ENCODE measurements around the gene SLFN13. TPM values are rescaled to one million over a fixed set of nuclear protein-coding genes. Genes with fewer than 3 reads are reported as not detected.
"Not testable (repeated sequence)": the region's sequence is repeated elsewhere in the genome, so short reads cannot be mapped to it uniquely, and the experiment has no call there.

The SLFN13 gene
- total RNA-seq, 1 donor from 2014 or later, result 34.5 TPM

DNA sequence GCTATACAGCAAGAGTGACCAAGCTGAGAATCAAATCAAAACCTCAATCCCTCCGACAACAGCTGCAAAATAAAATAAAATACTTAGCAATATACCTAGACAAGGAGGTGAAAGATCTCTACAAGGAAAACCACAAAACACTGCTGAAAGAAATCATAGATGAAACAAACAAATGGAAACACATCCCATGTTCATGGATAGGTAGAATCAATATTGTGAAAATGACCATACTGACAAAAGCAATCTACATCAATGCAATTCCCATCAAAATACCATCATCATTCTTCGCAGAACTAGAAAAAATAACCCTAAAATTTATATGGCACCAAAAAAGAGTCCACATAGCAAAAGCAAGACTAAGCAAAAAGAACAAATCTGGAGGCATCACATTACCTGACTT, 33.9 kb downstream of the SLFN13 start:
- peaks cover 19% of the 10 kb centered on the region for H3K9me3 Mint-ChIP-seq
- H3K27ac Mint-ChIP-seq; DNase-seq; H3K27me3 Mint-ChIP-seq; H3K4me1 Mint-ChIP-seq; H3K4me3 Mint-ChIP-seq; intact Hi-C loops (cut with micrococcal nuclease): not testable (repeated sequence)
- peaks cover 69% of the 10 kb centered on the region for H3K36me3 Mint-ChIP-seq (ENCODE audit: low read depth)

DNA sequence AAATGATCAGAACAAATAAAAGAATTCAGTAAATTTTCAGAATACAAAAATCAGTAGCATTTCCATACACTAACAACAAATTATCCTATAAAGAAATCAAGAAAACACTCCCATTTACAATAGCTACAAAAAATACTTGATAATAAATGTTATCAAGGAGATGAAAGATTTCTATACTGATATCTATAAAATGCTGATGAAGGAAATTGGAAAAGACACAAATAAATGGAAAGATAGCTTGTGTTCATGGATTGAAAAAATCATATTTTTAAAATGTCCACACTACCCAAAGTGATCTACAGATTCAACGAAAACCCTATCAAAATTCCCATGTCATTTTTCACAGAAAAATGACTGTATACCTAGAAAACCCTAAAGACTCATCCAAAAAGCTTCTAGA, 34.3 kb downstream of the SLFN13 start:
- intact Hi-C loops (cut with micrococcal nuclease), result no loop called here
- H3K27me3 Mint-ChIP-seq, result no peaks in the 10 kb centered on the region
- no peak overlapping the region for H3K27ac Mint-ChIP-seq
- H3K4me1 Mint-ChIP-seq, result peaks cover 5% of the 10 kb centered on the region
- DNase-seq, result no peak
- H3K36me3 Mint-ChIP-seq (ENCODE audit: low read depth), result peaks cover 68% of the 10 kb centered on the region
- no peak overlapping the region for H3K4me3 Mint-ChIP-seq
- peaks cover 19% of the 10 kb centered on the region for H3K9me3 Mint-ChIP-seq

DNA sequence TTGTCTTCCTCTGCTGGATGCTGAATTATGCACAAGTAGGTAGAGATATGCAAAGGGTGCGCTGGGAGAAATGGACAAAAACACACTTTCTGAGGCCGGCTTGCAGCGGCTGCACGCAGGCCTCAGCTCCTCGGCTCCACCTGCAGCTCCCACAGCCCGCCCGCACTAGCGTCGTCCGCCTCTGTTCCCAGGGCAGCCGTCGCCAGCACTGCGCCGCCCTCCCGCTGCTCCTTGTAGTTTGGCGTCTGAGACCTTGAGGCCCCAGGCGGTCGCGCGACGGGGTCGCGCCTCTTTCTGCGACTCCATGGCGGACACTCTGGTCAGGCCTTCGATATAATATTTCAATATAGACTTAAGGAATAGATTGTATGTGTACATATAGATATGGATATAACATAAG, 41.0 kb downstream of the SLFN13 start:
- Mint-ChIP-seq H3K36me3 (ENCODE audit: low read depth) (peaks cover 45% of the 10 kb centered on the region), H3K9me3 (no peaks in the 10 kb centered on the region), H3K4me3 (no peak overlapping the region), H3K27ac (no peak overlapping the region), H3K27me3 (no peaks in the 10 kb centered on the region), H3K4me1 (peaks cover 4% of the 10 kb centered on the region)
- no peak for DNase-seq
- intact Hi-C loops (cut with micrococcal nuclease), result no loop called here

DNA sequence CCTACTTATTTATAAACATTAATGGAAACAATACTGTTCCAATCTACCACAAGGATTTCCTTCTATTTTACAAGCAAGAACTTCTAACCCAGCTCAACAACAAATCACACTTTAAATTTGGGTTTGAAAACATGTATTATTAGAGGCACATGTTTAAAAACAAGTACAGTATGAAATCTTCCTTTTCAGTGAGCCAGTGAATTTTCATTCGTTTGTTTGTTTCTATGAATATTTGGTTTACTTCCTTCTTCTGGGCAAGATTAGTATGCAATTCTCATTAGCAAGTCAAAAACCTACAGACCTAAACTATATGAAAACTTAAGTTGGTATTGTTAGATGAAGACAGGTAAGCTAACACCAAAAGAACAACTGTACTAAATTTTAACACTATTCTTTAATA, 42.0 kb downstream of the SLFN13 start:
- Mint-ChIP-seq H3K36me3 (ENCODE audit: low read depth) (peaks cover 40% of the 10 kb centered on the region), H3K27ac (no peak overlapping the region), H3K9me3 (no peaks in the 10 kb centered on the region), H3K4me3 (no peak overlapping the region), H3K27me3 (no peaks in the 10 kb centered on the region), H3K4me1 (peaks cover 6% of the 10 kb centered on the region)
- intact Hi-C loops (cut with micrococcal nuclease), result no loop called here
- DNase-seq, result no peak

DNA sequence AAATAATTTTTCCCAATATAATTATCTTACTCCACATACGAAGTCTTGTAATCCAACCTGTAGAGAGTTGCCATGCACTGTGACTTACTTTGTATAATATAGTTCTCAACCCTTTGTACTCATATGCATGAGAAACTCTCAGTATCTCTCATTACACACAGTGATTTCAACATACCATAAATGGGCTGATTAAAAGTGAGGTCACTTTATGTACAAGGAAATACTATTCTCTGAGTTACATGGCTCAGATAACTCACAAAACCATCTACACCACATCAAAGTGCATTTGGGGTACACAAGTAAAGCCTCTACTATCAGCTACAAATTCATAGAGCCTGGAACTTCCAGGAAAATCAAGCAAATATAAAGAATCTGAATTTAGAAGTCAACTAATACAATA, 44.2 kb downstream of the SLFN13 start:
- no peak for DNase-seq
- Mint-ChIP-seq H3K27me3 (no peaks in the 10 kb centered on the region), H3K4me3 (no peak overlapping the region), H3K27ac (no peak overlapping the region), H3K36me3 (ENCODE audit: low read depth) (peaks cover 21% of the 10 kb centered on the region), H3K9me3 (peaks cover 4% of the 10 kb centered on the region), H3K4me1 (peaks cover 6% of the 10 kb centered on the region)
- intact Hi-C loops (cut with micrococcal nuclease), result no loop called here

DNA sequence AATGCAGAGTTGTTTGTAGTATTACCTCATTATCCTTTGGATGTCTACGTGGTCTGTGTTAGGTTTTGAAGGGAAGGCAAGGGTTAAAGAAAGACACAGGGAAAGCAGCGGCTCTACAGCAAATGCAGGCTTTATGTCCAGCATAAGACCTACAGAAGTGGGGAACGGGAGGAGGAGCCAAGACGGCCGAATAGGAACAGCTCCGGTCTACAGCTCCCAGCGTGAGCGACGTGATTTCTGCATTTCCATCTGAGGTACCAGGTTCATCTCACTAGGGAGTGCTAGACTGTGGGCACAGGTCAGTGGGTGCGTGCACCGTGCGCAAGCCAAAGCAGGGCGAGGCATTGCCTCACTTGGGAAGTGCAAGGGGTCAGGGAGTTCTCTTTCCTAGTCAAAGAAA, 54.8 kb downstream of the SLFN13 start:
- H3K36me3 Mint-ChIP-seq (ENCODE audit: low read depth); intact Hi-C loops (cut with micrococcal nuclease); DNase-seq; H3K9me3 Mint-ChIP-seq; H3K27ac Mint-ChIP-seq; H3K27me3 Mint-ChIP-seq; H3K4me3 Mint-ChIP-seq; H3K4me1 Mint-ChIP-seq: not testable (repeated sequence)

DNA sequence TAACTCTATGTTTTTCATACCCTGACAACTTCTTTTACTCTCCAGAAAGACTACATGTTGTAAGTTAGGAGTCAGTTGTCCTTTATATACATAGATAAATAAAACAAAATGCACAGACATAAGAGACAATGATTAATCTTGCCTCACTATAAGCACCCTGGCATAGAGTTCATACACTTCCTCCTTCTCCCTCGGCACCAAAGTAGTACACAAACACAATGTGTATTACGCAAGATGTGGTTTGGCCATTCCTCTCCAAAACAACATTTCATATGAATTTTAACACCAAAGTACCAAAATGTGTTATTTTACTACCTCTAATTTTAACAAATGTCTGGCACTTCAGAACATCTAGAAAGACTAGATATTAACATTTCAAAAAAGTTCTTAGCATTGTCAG, 57.9 kb downstream of the SLFN13 start:
- no peak overlapping the region for H3K4me3 Mint-ChIP-seq
- intact Hi-C loops (cut with micrococcal nuclease), result no loop called here
- no peak overlapping the region for H3K27ac Mint-ChIP-seq
- H3K4me1 Mint-ChIP-seq, result no peaks in the 10 kb centered on the region
- H3K27me3 Mint-ChIP-seq, result peaks cover 14% of the 10 kb centered on the region
- H3K36me3 Mint-ChIP-seq (ENCODE audit: low read depth), result peaks cover 6% of the 10 kb centered on the region
- no peak for DNase-seq
- H3K9me3 Mint-ChIP-seq, result peaks cover 13% of the 10 kb centered on the region

DNA sequence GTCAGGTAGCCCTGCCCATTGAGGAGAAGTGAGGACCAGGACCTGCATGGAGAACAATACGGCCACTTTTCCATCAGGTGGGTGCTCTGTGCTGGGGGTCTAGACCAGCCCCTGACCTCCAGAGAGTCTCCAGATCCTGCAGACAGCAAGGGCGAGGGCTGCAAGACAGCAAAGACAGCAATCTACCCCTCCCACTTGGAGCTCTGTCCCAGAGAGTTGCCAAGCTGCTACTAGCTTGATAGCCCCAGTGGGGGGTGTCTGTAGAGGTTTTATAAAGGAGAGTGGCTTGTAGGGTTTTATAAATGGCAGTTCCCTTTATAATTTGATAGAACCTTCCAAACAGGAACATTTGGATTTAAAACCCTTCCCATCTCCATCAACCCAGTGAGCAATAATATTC, 58.4 kb downstream of the SLFN13 start:
- no peak for DNase-seq
- peaks cover 12% of the 10 kb centered on the region for H3K9me3 Mint-ChIP-seq
- intact Hi-C loops (cut with micrococcal nuclease), result no loop called here
- no peak overlapping the region for H3K4me3 Mint-ChIP-seq
- H3K4me1 Mint-ChIP-seq, result no peaks in the 10 kb centered on the region
- H3K36me3 Mint-ChIP-seq (ENCODE audit: low read depth), result peaks cover 5% of the 10 kb centered on the region
- H3K27ac Mint-ChIP-seq, result no peak overlapping the region
- H3K27me3 Mint-ChIP-seq, result peaks cover 14% of the 10 kb centered on the region

DNA sequence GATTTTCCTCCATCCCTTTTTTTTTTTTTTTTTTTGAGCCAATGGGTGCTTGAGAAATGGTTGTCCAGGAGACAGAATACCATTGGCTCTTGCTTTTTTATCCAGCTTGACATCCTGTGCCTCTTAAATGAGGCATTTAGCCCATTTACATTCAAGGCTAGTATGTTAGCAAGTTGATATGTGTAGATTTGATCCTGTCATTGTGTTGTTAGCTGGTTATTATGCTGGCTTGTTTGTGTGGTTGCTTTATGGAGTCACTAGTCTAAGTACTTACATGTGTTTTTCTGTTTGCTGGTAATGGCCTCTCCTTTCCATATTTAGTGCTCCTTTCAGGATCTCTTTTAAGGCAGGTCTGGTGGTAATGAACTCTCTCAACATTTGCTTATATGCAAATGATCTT, 61.1 kb downstream of the SLFN13 start:
- Mint-ChIP-seq H3K27ac (no peak overlapping the region), H3K4me1 (no peaks in the 10 kb centered on the region), H3K9me3 (peaks cover 19% of the 10 kb centered on the region), H3K27me3 (peaks cover 14% of the 10 kb centered on the region), H3K36me3 (ENCODE audit: low read depth) (peaks cover 5% of the 10 kb centered on the region), H3K4me3 (no peak overlapping the region)
- intact Hi-C loops (cut with micrococcal nuclease), result no loop called here
- no peak for DNase-seq

Other genes starting within 250 kb of the SLFN13 start
- 6.9 and 8.9 TPM in 2 replicates for gene SLFN5, start 205.7 kb downstream of the SLFN13 start, total RNA-seq
- gene SLFN11, start 75.1 kb downstream of the SLFN13 start, total RNA-seq, result 72.3 and 73.6 TPM in 2 replicates
- gene SLFN12, start 16.3 kb downstream of the SLFN13 start, total RNA-seq, result 5.0 and 7.8 TPM in 2 replicates
- 43.1 and 44.8 TPM in 2 replicates for gene SLFN12L, start 88.9 kb upstream of the SLFN13 start, total RNA-seq
- 0.07 TPM in 1 of 2 replicates, not detected in the other for gene SLFN14, start 112.1 kb upstream of the SLFN13 start, total RNA-seq
- gene PEX12, start 129.8 kb upstream of the SLFN13 start, total RNA-seq, result 4.5 and 4.8 TPM in 2 replicates
- 164 and 172 TPM in 2 replicates for gene AP2B1, start 138.6 kb upstream of the SLFN13 start, total RNA-seq